ENCODE results near the gene GPC6. TPM values are rescaled to one million over a fixed set of nuclear protein-coding genes. Genes with fewer than 3 reads are reported as not detected.

Gene GPC6
- polyA plus RNA-seq, 1 of the 3 experiments (the other 2 are of a cell fraction): 6.7 TPM

DNA sequence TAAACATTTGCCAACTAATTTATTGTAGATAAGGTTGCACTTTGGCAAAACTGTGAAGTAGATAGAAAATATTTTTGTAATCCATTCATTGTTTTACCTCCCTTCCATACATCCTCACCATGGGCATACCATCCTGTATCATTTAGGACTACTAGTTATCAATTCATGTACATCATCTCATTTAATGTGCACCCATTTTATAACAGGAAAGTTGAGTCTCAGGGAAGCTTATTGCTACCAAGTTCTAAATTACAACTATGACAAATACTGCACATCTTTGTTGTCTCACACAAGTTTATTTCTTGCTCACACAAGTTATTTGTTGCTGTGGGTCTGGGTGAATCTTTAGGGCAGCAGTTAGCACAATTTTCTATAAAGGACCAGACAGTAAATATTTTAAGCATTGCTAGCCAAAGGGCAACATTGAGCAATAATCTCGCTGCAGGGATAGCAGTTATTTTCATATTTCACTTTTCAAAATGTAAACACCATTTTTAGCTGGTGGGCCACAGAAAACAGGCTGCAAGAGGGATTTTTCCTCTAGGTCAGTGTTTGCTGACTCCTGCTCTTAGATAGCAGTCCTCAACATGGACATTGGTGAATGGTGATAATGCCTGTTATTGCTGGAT lies 276.5 kb downstream of the GPC6 start (continued):
- TF ChIP-seq, protein P1, sequence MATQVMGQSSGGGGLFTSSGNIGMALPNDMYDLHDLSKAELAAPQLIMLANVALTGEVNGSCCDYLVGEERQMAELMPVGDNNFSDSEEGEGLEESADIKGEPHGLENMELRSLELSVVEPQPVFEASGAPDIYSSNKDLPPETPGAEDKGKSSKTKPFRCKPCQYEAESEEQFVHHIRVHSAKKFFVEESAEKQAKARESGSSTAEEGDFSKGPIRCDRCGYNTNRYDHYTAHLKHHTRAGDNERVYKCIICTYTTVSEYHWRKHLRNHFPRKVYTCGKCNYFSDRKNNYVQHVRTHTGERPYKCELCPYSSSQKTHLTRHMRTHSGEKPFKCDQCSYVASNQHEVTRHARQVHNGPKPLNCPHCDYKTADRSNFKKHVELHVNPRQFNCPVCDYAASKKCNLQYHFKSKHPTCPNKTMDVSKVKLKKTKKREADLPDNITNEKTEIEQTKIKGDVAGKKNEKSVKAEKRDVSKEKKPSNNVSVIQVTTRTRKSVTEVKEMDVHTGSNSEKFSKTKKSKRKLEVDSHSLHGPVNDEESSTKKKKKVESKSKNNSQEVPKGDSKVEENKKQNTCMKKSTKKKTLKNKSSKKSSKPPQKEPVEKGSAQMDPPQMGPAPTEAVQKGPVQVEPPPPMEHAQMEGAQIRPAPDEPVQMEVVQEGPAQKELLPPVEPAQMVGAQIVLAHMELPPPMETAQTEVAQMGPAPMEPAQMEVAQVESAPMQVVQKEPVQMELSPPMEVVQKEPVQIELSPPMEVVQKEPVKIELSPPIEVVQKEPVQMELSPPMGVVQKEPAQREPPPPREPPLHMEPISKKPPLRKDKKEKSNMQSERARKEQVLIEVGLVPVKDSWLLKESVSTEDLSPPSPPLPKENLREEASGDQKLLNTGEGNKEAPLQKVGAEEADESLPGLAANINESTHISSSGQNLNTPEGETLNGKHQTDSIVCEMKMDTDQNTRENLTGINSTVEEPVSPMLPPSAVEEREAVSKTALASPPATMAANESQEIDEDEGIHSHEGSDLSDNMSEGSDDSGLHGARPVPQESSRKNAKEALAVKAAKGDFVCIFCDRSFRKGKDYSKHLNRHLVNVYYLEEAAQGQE (IDR thresholded peaks at IDR 0.05; ENCODE audit: low read depth, low read length): no peak
- TF ChIP-seq FOXM1 (IDR thresholded peaks at IDR 0.05; ENCODE audit: low read depth) (no peak), EP300 (IDR thresholded peaks at IDR 0.05; ENCODE audit: borderline replicate concordance in 1 of 2, low read depth in 1 of 2, low read length in 1 of 2) (no peak)

DNA sequence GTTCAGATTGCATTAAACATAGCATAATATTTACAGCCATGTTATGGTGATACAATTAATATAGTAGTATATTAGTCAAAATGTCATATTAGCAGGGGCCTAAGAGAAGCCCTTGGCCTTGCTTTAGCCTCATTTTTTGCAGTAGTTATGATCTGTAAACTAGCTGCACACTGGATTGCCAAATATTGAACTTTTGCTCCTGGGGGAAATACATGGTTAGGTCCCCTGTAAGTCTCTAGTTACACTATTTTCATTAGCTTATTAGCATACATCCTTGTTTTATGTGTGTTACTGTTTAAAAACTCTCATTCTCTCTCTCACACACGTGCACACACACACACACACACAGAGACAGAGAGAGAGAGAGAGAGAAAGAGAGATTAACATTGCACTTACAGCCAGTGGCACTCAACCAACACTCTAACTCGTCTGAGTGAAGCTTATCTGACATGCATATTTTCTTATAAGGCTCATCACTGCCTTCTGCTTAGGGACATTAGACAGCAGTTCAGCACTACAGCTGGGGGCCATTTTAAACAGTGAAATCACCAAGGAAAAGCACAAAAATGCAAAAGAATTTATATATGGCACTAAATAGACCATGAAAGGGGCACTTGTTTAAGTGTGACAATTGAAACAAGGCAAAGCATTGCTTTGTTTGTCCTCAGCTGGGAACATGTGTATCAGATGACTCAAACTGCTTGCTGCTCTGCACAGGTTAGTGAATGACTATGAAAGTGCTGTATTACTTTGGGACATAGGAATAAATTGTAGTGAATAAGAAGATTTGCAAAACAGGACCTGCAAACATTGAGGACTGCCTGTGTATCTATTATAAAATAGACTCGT lies 278.7 kb downstream of the GPC6 start:
- TF ChIP-seq NRF1 (IDR thresholded peaks at IDR 0.05; ENCODE audit: low read depth, low read length) (no peak), RAD21 (IDR thresholded peaks at IDR 0.05; ENCODE audit: low read length) (no peak), GATA2 (CRISPR knock-in tag; IDR thresholded peaks at IDR 0.05) (no peak), EZH2phosphoT487 (IDR thresholded peaks at IDR 0.05; ENCODE audit: borderline replicate concordance, low read depth) (no peak), SMC3 (IDR thresholded peaks at IDR 0.05; ENCODE audit: low read depth, low read length) (no peak), ELF1 (IDR thresholded peaks at IDR 0.05) (no peak), YY1 (IDR thresholded peaks at IDR 0.05; ENCODE audit: low read depth) (no peak), MXI1 (IDR thresholded peaks at IDR 0.05; ENCODE audit: low read depth, low read length) (no peak), TAF1 (IDR thresholded peaks at IDR 0.05; ENCODE audit: borderline replicate concordance, low read depth, low read length) (no peak), POLR2AphosphoS5 (IDR thresholded peaks at IDR 0.05; ENCODE audit: low read depth, low read length) (no peak), RCOR1 (IDR thresholded peaks at IDR 0.05; ENCODE audit: low read length) (no peak), NFIC (IDR thresholded peaks at IDR 0.05; ENCODE audit: borderline replicate concordance) (no peak)
- TF ChIP-seq, protein P1 (IDR thresholded peaks at IDR 0.05; ENCODE audit: low read depth, low read length): no peak
- TF ChIP-seq, protein P2, sequence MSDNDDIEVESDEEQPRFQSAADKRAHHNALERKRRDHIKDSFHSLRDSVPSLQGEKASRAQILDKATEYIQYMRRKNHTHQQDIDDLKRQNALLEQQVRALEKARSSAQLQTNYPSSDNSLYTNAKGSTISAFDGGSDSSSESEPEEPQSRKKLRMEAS (IDR thresholded peaks at IDR 0.05; ENCODE audit: low read depth): no peak
- TF ChIP-seq, protein P3, sequence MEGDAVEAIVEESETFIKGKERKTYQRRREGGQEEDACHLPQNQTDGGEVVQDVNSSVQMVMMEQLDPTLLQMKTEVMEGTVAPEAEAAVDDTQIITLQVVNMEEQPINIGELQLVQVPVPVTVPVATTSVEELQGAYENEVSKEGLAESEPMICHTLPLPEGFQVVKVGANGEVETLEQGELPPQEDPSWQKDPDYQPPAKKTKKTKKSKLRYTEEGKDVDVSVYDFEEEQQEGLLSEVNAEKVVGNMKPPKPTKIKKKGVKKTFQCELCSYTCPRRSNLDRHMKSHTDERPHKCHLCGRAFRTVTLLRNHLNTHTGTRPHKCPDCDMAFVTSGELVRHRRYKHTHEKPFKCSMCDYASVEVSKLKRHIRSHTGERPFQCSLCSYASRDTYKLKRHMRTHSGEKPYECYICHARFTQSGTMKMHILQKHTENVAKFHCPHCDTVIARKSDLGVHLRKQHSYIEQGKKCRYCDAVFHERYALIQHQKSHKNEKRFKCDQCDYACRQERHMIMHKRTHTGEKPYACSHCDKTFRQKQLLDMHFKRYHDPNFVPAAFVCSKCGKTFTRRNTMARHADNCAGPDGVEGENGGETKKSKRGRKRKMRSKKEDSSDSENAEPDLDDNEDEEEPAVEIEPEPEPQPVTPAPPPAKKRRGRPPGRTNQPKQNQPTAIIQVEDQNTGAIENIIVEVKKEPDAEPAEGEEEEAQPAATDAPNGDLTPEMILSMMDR (IDR thresholded peaks at IDR 0.05): no peak
- TF ChIP-seq, protein P4, sequence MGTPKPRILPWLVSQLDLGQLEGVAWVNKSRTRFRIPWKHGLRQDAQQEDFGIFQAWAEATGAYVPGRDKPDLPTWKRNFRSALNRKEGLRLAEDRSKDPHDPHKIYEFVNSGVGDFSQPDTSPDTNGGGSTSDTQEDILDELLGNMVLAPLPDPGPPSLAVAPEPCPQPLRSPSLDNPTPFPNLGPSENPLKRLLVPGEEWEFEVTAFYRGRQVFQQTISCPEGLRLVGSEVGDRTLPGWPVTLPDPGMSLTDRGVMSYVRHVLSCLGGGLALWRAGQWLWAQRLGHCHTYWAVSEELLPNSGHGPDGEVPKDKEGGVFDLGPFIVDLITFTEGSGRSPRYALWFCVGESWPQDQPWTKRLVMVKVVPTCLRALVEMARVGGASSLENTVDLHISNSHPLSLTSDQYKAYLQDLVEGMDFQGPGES (IDR thresholded peaks at IDR 0.05; ENCODE audit: low read depth, low read length): no peak
- ChIA-PET POLR2A (interaction anchor here (0.6 kb wide), 1 partner anchor 100 kb away, joined by 3 read pairs; no protein-coding TSS in a partner anchor), CTCF (interaction anchor here (0.9 kb wide), 1 partner anchor 16 kb away, joined by 3 read pairs; no protein-coding TSS in a partner anchor)
- Histone ChIP-seq H3K9me2 (no peaks in the 10 kb centered on the region), H3K27ac (ENCODE audit: low read depth in 2 of 2, low read length in 1 of 2) (peak overlapping the region in 1 of 2 experiments; percentile 64; a peak in 2 of 4 replicates), H3K36me3 (replicated peaks in 1 of 2; ENCODE audit: control insufficient read depth in 1 of 2, insufficient read depth in 2 of 2, low read length in 1 of 2) (no peaks in the 10 kb centered on the region), H2AFZ (ENCODE audit: low read depth) (no peak overlapping the region), H3K4me1 (ENCODE audit: control insufficient read depth in 1 of 2, insufficient read depth in 2 of 2, low read depth in 1 of 2, low read length in 1 of 2) (peaks cover 4 to 8% of the 10 kb centered on the region in 2 experiments; a peak in 3 of 4 replicates), H3F3A (replicated peaks; ENCODE audit: insufficient read depth) (peaks cover 5% of the 10 kb centered on the region), H3K79me2 (ENCODE audit: insufficient read depth) (no peaks in the 10 kb centered on the region), H3K27me3 (ENCODE audit: insufficient read depth) (no peaks in the 10 kb centered on the region), H3K9me3 (no peaks in the 10 kb centered on the region), H3K4me3 (ENCODE audit: low read depth in 2 of 2, low read length in 1 of 2) (no peak overlapping the region), H3K4me2 (no peak overlapping the region), H3K9ac (no peak overlapping the region), H4K20me1 (ENCODE audit: insufficient read depth) (no peaks in the 10 kb centered on the region)
- DNase-seq: no peak
- WGBS (ENCODE audit: low lambda C conversion rate): 63% methylated on average over 3 of the region's 3 CpGs
